ENCODE data around the gene SLC25A45. TPM values are rescaled to one million over a fixed set of nuclear protein-coding genes. Genes with fewer than 3 reads are reported as not detected.

Gene SLC25A45
- total and polyA plus RNA-seq, 2 experiments from 2014 or later, result 0.10 to 0.74 TPM

GRCh38 chr11:65412271-65413076 lies 30.0 kb upstream of the SLC25A45 start:
- Mint-ChIP-seq H3K4me3 (no peak overlapping the region), H3K27ac (no peak overlapping the region), H3K4me1 (peaks cover 19% of the 10 kb centered on the region), H3K9me3 (no peaks in the 10 kb centered on the region), H3K36me3 (ENCODE audit: low read depth) (peaks cover 4% of the 10 kb centered on the region; the same call in 2 of the 3 replicates), H3K27me3 (ENCODE audit: insufficient read depth, low read depth, poor library complexity) (peaks cover 14% of the 10 kb centered on the region)
- Histone ChIP-seq H3K4me3 (no peak overlapping the region), H3K9me2 (ENCODE audit: insufficient read depth) (no peaks in the 10 kb centered on the region), H3K79me2 (replicated peaks; ENCODE audit: insufficient read depth) (no peaks in the 10 kb centered on the region), H3K36me3 (ENCODE audit: insufficient read depth) (no peaks in the 10 kb centered on the region), H2AFZ (no peak overlapping the region), H3K4me1 (ENCODE audit: insufficient read depth) (peaks cover 11% of the 10 kb centered on the region), H3K27ac (ENCODE audit: low read depth) (no peak overlapping the region), H3F3A (replicated peaks; ENCODE audit: low read depth) (peaks cover 8% of the 10 kb centered on the region), H4K20me1 (replicated peaks; ENCODE audit: insufficient read depth) (no peaks in the 10 kb centered on the region), H3K27me3 (ENCODE audit: insufficient read depth) (no peaks in the 10 kb centered on the region), H3K4me2 (no peak overlapping the region)
- TF ChIP-seq NANOG (IDR thresholded peaks at IDR 0.05; ENCODE audit: borderline replicate concordance) (no peak), CREB1 (CRISPR knock-in tag; IDR thresholded peaks at IDR 0.05; ENCODE audit: low read depth) (no peak), ZNF331 (CRISPR knock-in tag; IDR thresholded peaks at IDR 0.05; ENCODE audit: low read depth) (no peak), EZH2 (IDR thresholded peaks at IDR 0.05; ENCODE audit: low read depth, unreplicated experiment) (no peak)
- ATAC-seq, result no peak
- no peak for DNase-seq (ENCODE audit: low spot score)

- no peaks in the 10 kb centered on the region for H3K36me3 ChIP-seq (ENCODE audit: insufficient read depth)
- H3K9me2 ChIP-seq (ENCODE audit: insufficient read depth), result no peaks in the 10 kb centered on the region
- peaks cover 9% of the 10 kb centered on the region for H3K27me3 Mint-ChIP-seq (ENCODE audit: insufficient read depth, low read depth, poor library complexity)
- no peak overlapping the region for H3K4me3 Mint-ChIP-seq
- no peak overlapping the region for H3K4me3 ChIP-seq
- H3K27me3 ChIP-seq (ENCODE audit: insufficient read depth), result no peaks in the 10 kb centered on the region
- peaks cover under 1% of the 10 kb centered on the region; the same call in 1 of the 2 replicates for H3F3A ChIP-seq (replicated peaks; ENCODE audit: low read depth)
- H3K27ac ChIP-seq (ENCODE audit: low read depth), result no peak overlapping the region
- peaks cover 3% of the 10 kb centered on the region for H3K4me1 ChIP-seq (ENCODE audit: insufficient read depth)
- no peak for ATAC-seq
- H3K79me2 ChIP-seq (replicated peaks; ENCODE audit: insufficient read depth), result no peaks in the 10 kb centered on the region
- H3K36me3 Mint-ChIP-seq (ENCODE audit: low read depth), result peaks cover 4% of the 10 kb centered on the region; the same call in 2 of the 3 replicates
- H3K4me2 ChIP-seq, result no peak overlapping the region
- H3K9me3 Mint-ChIP-seq, result no peaks in the 10 kb centered on the region
- H4K20me1 ChIP-seq (replicated peaks; ENCODE audit: insufficient read depth), result no peaks in the 10 kb centered on the region
- H2AFZ ChIP-seq, result no peak overlapping the region
- peaks cover 11% of the 10 kb centered on the region for H3K4me1 Mint-ChIP-seq
- no peak for DNase-seq (ENCODE audit: low spot score)
- H3K27ac Mint-ChIP-seq, result no peak overlapping the region
- TF ChIP-seq REST (IDR thresholded peaks at IDR 0.05; ENCODE audit: unreplicated experiment) (no peak), CREB1 (CRISPR knock-in tag; IDR thresholded peaks at IDR 0.05; ENCODE audit: low read depth) (no peak), CTCF (conservative IDR thresholded peaks at IDR 0.05; ENCODE audit: low read depth in 2 of 2) (no peak), STAT1 (IDR thresholded peaks at IDR 0.05; ENCODE audit: unreplicated experiment) (no peak), ETS1 (IDR thresholded peaks at IDR 0.05) (no peak), ZNF331 (CRISPR knock-in tag; IDR thresholded peaks at IDR 0.05; ENCODE audit: low read depth) (no peak), ZNF114 (CRISPR knock-in tag; IDR thresholded peaks at IDR 0.05) (no peak), NANOG (IDR thresholded peaks at IDR 0.05; ENCODE audit: borderline replicate concordance) (no peak), POLR2AphosphoS5 (IDR thresholded peaks at IDR 0.05; ENCODE audit: low read depth) (no peak), JUNB (IDR thresholded peaks at IDR 0.05; ENCODE audit: unreplicated experiment) (no peak)
These were observed 29.2 kb upstream of the SLC25A45 start for GRCh38 chr11:65411681-65412070.

All from GM23338 (cell line).